ENCODE results near the gene HSD11B1L. TPM values are rescaled to one million over a fixed set of nuclear protein-coding genes. Genes with fewer than 3 reads are reported as not detected.

Gene HSD11B1L
- total RNA-seq, 3 donors from 2014 or later (not counting 1 experiment from before 2014, with no cell fraction given): 1.1 to 3.7 (median 3.0) TPM

GRCh38 chr19:5693195-5694166 lies 12.7 kb downstream of the HSD11B1L start:
- H3K36me3 ChIP-seq (ENCODE audit: control insufficient read depth, insufficient read depth, low read length): peaks cover 50% of the 10 kb centered on the region
- Mint-ChIP-seq H3K4me1 (peaks cover 13 to 32% of the 10 kb centered on the region in 2 donors), H3K9me3 (no peaks in the 10 kb centered on the region), H3K27me3 (ENCODE audit: low read depth in 2 of 2) (no peaks in the 10 kb centered on the region), H3K4me3 (no peak overlapping the region), H3K36me3 (no peaks in the 10 kb centered on the region), H3K27ac (peak overlapping the region in 1 of 2 donors; percentile 74)
- no peak overlapping the region for H3K27ac ChIP-seq (ENCODE audit: low read length)
- DNase-seq: no peak
- peaks cover 22% of the 10 kb centered on the region for H3K4me1 ChIP-seq (ENCODE audit: control insufficient read depth, insufficient read depth, low read length)
- TF ChIP-seq CTCF (IDR thresholded peaks at IDR 0.05): no peak
- no peaks in the 10 kb centered on the region for H3K9me3 ChIP-seq (ENCODE audit: control insufficient read depth, insufficient read depth, low read length)
- WGBS (ENCODE audit: insufficient coverage): 90% methylated on average over 39 of the region's 39 CpGs
- ATAC-seq: no peak
- intact Hi-C loops (cut with micrococcal nuclease): no loop called here
- H3K4me3 ChIP-seq (ENCODE audit: low read length): no peak overlapping the region
- H3K27me3 ChIP-seq (ENCODE audit: control insufficient read depth, insufficient read depth, low read length): no peaks in the 10 kb centered on the region

DNA sequence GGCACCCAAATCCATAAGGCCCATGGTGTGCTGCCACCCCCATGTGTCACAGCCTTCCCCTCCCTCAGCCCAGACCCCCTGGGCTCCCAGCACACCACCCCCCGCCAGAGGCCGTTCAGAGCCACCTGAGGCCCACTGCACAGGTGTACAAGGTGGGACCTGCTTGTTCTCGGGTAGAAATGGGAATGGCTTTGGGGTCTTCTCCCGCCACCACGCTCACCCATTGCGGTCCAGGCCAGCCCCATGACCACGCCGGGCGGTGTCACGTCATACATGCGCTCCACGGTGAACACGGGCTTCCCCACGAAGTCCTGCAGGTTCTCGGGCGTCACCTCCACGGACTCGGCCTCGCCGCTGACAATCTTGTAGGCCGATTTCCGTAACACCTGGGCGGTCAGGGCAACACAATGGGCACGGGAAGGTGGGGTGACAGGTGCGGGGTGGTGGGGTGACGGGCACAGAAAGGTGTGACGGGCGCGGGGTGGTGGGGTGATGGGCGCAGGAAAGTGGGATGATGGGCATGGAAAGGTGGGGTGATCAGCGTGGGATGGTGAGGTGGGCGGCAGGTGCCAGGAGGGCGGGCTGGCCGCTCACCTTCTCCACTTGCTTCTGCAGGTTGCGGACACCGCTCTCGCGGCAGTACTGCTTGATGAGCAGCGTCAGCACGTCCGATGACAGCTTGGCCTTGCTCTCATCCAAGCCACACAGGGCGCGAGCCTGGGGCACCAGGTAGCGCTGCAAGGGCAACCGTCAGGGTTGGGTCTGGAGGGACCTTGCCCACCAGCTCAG lies 13.5 kb downstream of the HSD11B1L start:
- Mint-ChIP-seq H3K4me1 (peaks cover 13 to 32% of the 10 kb centered on the region in 2 donors), H3K27me3 (ENCODE audit: low read depth in 2 of 2) (no peaks in the 10 kb centered on the region), H3K4me3 (peak overlapping the region; percentile 52), H3K27ac (peak overlapping the region in 1 of 2 donors; percentile 74), H3K9me3 (no peaks in the 10 kb centered on the region), H3K36me3 (no peaks in the 10 kb centered on the region)
- intact Hi-C loops (cut with micrococcal nuclease): no loop called here
- TF ChIP-seq CTCF (IDR thresholded peaks at IDR 0.05): no peak
- Histone ChIP-seq H3K27ac (ENCODE audit: low read length) (no peak overlapping the region), H3K9me3 (ENCODE audit: control insufficient read depth, insufficient read depth, low read length) (no peaks in the 10 kb centered on the region), H3K4me3 (ENCODE audit: low read length) (no peak overlapping the region), H3K27me3 (ENCODE audit: control insufficient read depth, insufficient read depth, low read length) (no peaks in the 10 kb centered on the region), H3K36me3 (ENCODE audit: control insufficient read depth, insufficient read depth, low read length) (peaks cover 57% of the 10 kb centered on the region), H3K4me1 (ENCODE audit: control insufficient read depth, insufficient read depth, low read length) (peaks cover 22% of the 10 kb centered on the region)
- WGBS (ENCODE audit: insufficient coverage): 94% methylated on average over 45 of the region's 45 CpGs
- ATAC-seq (no peak), DNase-seq (no peak)

DNA sequence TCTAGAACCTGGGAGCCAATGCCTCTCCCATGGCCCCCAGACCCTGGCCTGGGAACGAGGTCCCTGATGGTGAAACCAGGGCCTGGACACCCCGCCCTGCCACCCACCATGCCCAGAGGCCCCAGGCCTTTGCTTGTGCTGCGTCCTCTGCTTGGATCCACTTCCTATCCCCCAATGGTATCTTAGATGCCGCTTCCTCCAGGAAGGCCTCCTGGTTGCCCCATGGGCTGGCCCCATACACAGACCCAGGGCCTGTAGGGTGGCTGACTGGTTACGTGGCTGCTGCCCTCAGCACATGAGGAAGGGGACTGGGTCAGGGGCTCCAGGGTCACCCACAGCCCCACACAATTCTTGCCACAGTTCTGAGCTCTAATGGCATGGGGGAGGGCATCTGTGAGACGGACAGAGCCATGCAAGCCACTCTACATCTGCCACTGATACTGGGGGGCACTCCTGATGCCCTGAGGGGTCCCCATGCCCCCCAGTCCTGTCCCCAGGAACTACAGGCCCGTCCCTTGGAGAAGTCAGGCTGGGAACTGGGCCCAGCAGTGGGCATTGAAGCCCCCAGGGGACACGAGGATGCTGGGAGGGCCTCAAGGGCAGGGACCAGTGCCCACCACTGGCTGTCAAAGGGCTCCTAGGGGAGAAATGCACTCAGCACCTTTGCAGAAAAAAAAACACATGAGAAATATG lies 14.3 kb downstream of the HSD11B1L start:
- H3K4me3 Mint-ChIP-seq: no peak overlapping the region
- ATAC-seq: no peak

More for the DNA sequence above, 14.3 kb downstream of the HSD11B1L start:
- no peaks in the 10 kb centered on the region for H3K27me3 ChIP-seq (ENCODE audit: control insufficient read depth, insufficient read depth, low read length)
- no peak overlapping the region for H3K27ac Mint-ChIP-seq
- H3K4me1 ChIP-seq (ENCODE audit: control insufficient read depth, insufficient read depth, low read length): peaks cover 18% of the 10 kb centered on the region
- no peak for TF ChIP-seq CTCF (IDR thresholded peaks at IDR 0.05)
- 91% methylated on average over 8 of the region's 8 CpGs for WGBS (ENCODE audit: insufficient coverage)
- no peaks in the 10 kb centered on the region for H3K36me3 Mint-ChIP-seq
- no peaks in the 10 kb centered on the region for H3K9me3 Mint-ChIP-seq
- no peak overlapping the region for H3K4me3 ChIP-seq (ENCODE audit: low read length)
- DNase-seq: no peak
- intact Hi-C loops (cut with micrococcal nuclease): no loop called here
- H3K27me3 Mint-ChIP-seq (ENCODE audit: low read depth in 2 of 2): no peaks in the 10 kb centered on the region
- peaks cover 9 to 27% of the 10 kb centered on the region in 2 donors for H3K4me1 Mint-ChIP-seq
- H3K36me3 ChIP-seq (ENCODE audit: control insufficient read depth, insufficient read depth, low read length): peaks cover 57% of the 10 kb centered on the region
- no peak overlapping the region for H3K27ac ChIP-seq (ENCODE audit: low read length)
- H3K9me3 ChIP-seq (ENCODE audit: control insufficient read depth, insufficient read depth, low read length): no peaks in the 10 kb centered on the region

Data from natural killer cell (primary cell).